Sigmoid colon (tissue), 7 donors: Measurements from ENCODE around the gene CACNA1C. TPM values are rescaled to one million over a fixed set of nuclear protein-coding genes. Genes with fewer than 3 reads are reported as not detected.

Source experiments
- DNase-seq: peaks from one replicate; pipeline ENCODE4 v3.0.0-alpha.2; 2019
- H3K27ac ChIP-seq, 4 donors: fragments of 200-600 bp; sonication (generic); one replicate each; pipeline ENCODE4 v1.5.1; 2016 to 2019; ENCODE audit warnings: mild to moderate bottlenecking in 1 of 4
- H3K27me3 ChIP-seq, 3 donors: fragments of 200-600 bp; sonication (generic); one replicate each; pipeline ENCODE4 v1.5.1; 2019; ENCODE audit warnings: mild to moderate bottlenecking in 1 of 3
- H3K36me3 ChIP-seq, 4 donors: fragments of 200-600 bp; sonication (generic); one replicate each; pipeline ENCODE4 v1.5.1; 2016 to 2019
- H3K4me1 ChIP-seq, 4 donors: fragments of 200-600 bp; sonication (generic); one replicate each; pipeline ENCODE4 v1.5.1; 2017 to 2019
- H3K4me3 ChIP-seq, 4 donors: fragments of 200-600 bp; sonication (generic); one replicate each; pipeline ENCODE4 v1.5.1; 2017 to 2019; ENCODE audit warnings: mild to moderate bottlenecking in 2 of 4, moderate library complexity in 1 of 4
- H3K9me3 ChIP-seq, 4 donors: fragments of 200-600 bp in 3 of 4; sonication (generic) in 3 of 4; one replicate each; pipeline versions ENCODE4 v1.5.1 to v1.6.1; 2013 to 2019
- CTCF ChIP-seq, 4 experiments: fragments of 450-650 bp in 3 of 4; fragments of 200-600 bp in 1 of 4; IDR thresholded peaks; one replicate each; pipeline ENCODE4 v1.5.1; 2016 to 2019; ENCODE audit warnings: antibody characterized with exemption in 4 of 4, mild to moderate bottlenecking in 3 of 4, moderate library complexity in 2 of 4
- EP300 ChIP-seq, 4 donors: sonication (generic); formaldehyde crosslinking; IDR thresholded peaks; one replicate each; pipeline ENCODE4 v1.6.1; 2017; ENCODE audit warnings: antibody characterized with exemption in 4 of 4
- POLR2A ChIP-seq, 2 donors: fragments of 450-650 bp; IDR thresholded peaks; one replicate each; pipeline ENCODE4 v1.6.1; 2016; ENCODE audit warnings: antibody characterized with exemption in 2 of 2, mild to moderate bottlenecking in 2 of 2, moderate library complexity in 2 of 2
- POLR2AphosphoS5 ChIP-seq, 4 donors: sonication (generic); formaldehyde crosslinking; IDR thresholded peaks; one replicate each; pipeline ENCODE4 v1.6.1; 2017; ENCODE audit warnings: antibody characterized with exemption in 4 of 4
- WGBS, 2 donors: extraction: QIAGEN DNeasy Blood & Tissue Kit; methylation state at CpG; one replicate each; pipeline ENCODE4 v1.1.7; 2013; 5-methylcytosine and 5-hydroxymethylcytosine counted together
- intact Hi-C: fragments of 100-400 bp; cut with DNase I; formaldehyde crosslinking; loops from one replicate; pipeline ENCODE4 v1.15.1; 2023
- polyA plus RNA-seq, 3 donors: library from polyadenylated mRNA; stranded (reverse); fragments of 200-250 nt; gene quantifications; one replicate each; pipeline ENCODE4 v1.2.3, GENCODE V29; 2013
- total RNA-seq, 4 donors: library from RNA; depleted of rRNA; stranded (reverse); fragments of >200 nt; gene quantifications; one replicate each; pipeline ENCODE4 v1.1.0, GENCODE V29; 2016
- donor health status: healthy with polysubstance abuse.
- donor health status: Bipolar disorder and iron deficiency.
- donor health status: healthy.

Gene CACNA1C
- total and polyA plus RNA-seq, 7 donors: 0.46 to 213 (median 62.0) TPM

GRCh38 chr12:2387103-2387834 lies 334.5 kb downstream of the CACNA1C start:
- intact Hi-C loops: no loop called here
- Histone ChIP-seq H3K27ac (peak overlapping the region in 3 of 4 donors; percentile 7 to 90 (median 84)), H3K4me1 (peaks cover 0 to 90% (median 85%) of the 10 kb centered on the region in 4 donors), H3K36me3 (no peaks in the 10 kb centered on the region), H3K9me3 (no peaks in the 10 kb centered on the region), H3K4me3 (no peak overlapping the region), H3K27me3 (no peaks in the 10 kb centered on the region)
- no peak for TF ChIP-seq POLR2AphosphoS5 (IDR thresholded peaks at IDR 0.05)
- WGBS, 2 donors: 85 to 86% methylated on average over 12 of the region's 12 CpGs
- no peak for DNase-seq

GRCh38 chr12:2389079-2389790 lies 336.4 kb downstream of the CACNA1C start:
- no peaks in the 10 kb centered on the region for H3K9me3 ChIP-seq
- H3K27ac ChIP-seq: peak overlapping the region in 3 of 4 donors; percentile 79 to 87 (median 80)
- DNase-seq: no peak
- TF ChIP-seq CTCF (IDR thresholded peaks at IDR 0.05): no peak
- no peak for TF ChIP-seq EP300 (IDR thresholded peaks at IDR 0.05)
- TF ChIP-seq POLR2A (IDR thresholded peaks at IDR 0.05): no peak
- TF ChIP-seq POLR2AphosphoS5 (IDR thresholded peaks at IDR 0.05): no peak
- no peaks in the 10 kb centered on the region for H3K36me3 ChIP-seq
- H3K27me3 ChIP-seq: no peaks in the 10 kb centered on the region
- H3K4me1 ChIP-seq: peaks cover 0 to 85% (median 80%) of the 10 kb centered on the region in 4 donors
- intact Hi-C loops: no loop called here
- H3K4me3 ChIP-seq: no peak overlapping the region
- WGBS, 2 donors: 39 to 78% methylated on average over 5 of the region's 5 CpGs

- no peaks in the 10 kb centered on the region for H3K27me3 ChIP-seq
- TF ChIP-seq CTCF (IDR thresholded peaks at IDR 0.05) (no peak), EP300 (IDR thresholded peaks at IDR 0.05) (no peak), POLR2A (IDR thresholded peaks at IDR 0.05) (no peak), POLR2AphosphoS5 (IDR thresholded peaks at IDR 0.05) (no peak)
- H3K9me3 ChIP-seq: no peaks in the 10 kb centered on the region
- H3K4me1 ChIP-seq: peaks cover 0 to 81% (median 74%) of the 10 kb centered on the region in 4 donors
- peak overlapping the region in 3 of 4 donors; percentile 79 to 87 (median 80) for H3K27ac ChIP-seq
- WGBS, 2 donors: 81% methylated on average over 4 of the region's 4 CpGs
- no peak overlapping the region for H3K4me3 ChIP-seq
- no peak for DNase-seq
- intact Hi-C loops: no loop called here
- no peaks in the 10 kb centered on the region for H3K36me3 ChIP-seq
Observed at GRCh38 chr12:2390133-2390532, 337.3 kb downstream of the CACNA1C start.

- TF ChIP-seq EP300 (IDR thresholded peaks at IDR 0.05): no peak
- TF ChIP-seq POLR2AphosphoS5 (IDR thresholded peaks at IDR 0.05): no peak
- Histone ChIP-seq H3K36me3 (no peaks in the 10 kb centered on the region), H3K27ac (peak overlapping the region in 3 of 4 donors; percentile 79 to 87 (median 80)), H3K27me3 (no peaks in the 10 kb centered on the region), H3K9me3 (no peaks in the 10 kb centered on the region), H3K4me3 (no peak overlapping the region), H3K4me1 (peaks cover 0 to 81% (median 74%) of the 10 kb centered on the region in 4 donors)
- intact Hi-C loops: no loop called here
- DNase-seq: no peak
- 93 to 94% methylated on average over 10 of the region's 10 CpGs for WGBS, 2 donors
Observed at GRCh38 chr12:2390850-2391390, 338.1 kb downstream of the CACNA1C start.

GRCh38 chr12:2391740-2392331 lies 339.0 kb downstream of the CACNA1C start:
- Histone ChIP-seq H3K36me3 (no peaks in the 10 kb centered on the region), H3K27me3 (no peaks in the 10 kb centered on the region), H3K9me3 (no peaks in the 10 kb centered on the region), H3K27ac (peak overlapping the region in 3 of 4 donors; percentile 79 to 87 (median 80)), H3K4me3 (no peak overlapping the region), H3K4me1 (peaks cover 0 to 81% (median 74%) of the 10 kb centered on the region in 4 donors)
- 86 to 87% methylated on average over 9 of the region's 9 CpGs for WGBS, 2 donors
- intact Hi-C loops: no loop called here
- no peak for DNase-seq
- TF ChIP-seq CTCF (IDR thresholded peaks at IDR 0.05) (no peak), EP300 (IDR thresholded peaks at IDR 0.05) (no peak), POLR2A (IDR thresholded peaks at IDR 0.05) (no peak), POLR2AphosphoS5 (IDR thresholded peaks at IDR 0.05) (peak in 1 of 4 donors; percentile 24)
